Fibroblast of peridontal ligament (primary cell): Measurements from ENCODE around the gene VMAC.
"Not testable (repeated sequence)": the region's sequence is repeated elsewhere in the genome, so short reads cannot be mapped to it uniquely, and the experiment has no call there.

ENCODE experiments used
- DNase-seq: peaks from one replicate; pipeline ENCODE4 v3.0.0-alpha.2; 2010; ENCODE audit errors: extremely low read depth

Gene VMAC

DNA sequence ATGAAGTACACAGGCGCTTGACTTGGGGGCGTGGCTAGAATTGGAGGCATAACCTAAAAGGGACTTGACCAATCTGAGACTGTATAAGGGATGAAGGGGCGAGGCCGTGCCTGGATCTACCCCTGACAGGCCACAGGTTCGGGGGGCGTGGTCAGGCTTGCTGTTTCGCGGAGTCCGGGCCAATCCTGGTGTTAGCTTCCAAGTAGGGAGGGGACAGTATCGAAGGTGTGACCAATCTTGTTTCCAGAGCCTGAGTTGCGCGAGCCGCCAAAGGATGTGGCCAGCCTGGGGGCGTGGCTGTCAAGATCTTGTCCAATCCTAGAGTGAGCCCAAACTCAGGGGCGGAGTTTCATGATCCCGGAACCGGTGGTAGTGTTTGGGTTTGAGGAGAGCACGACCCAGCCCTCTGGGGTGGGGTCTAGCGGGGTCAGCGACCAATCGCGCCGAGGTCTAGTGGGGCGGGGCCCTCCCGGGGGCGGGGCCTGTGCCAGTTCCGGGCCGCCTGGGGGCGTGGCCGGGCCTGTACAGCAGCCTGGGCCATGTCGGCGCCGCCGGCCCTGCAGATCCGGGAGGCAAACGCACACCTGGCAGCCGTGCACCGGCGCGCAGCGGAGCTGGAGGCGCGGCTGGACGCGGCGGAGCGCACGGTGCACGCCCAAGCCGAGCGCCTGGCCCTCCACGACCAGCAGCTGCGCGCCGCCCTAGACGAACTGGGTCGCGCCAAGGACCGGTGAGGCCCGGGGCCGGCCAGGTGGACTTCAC, at the start of gene VMAC:
Gene VMAC, plus strand, starts transcription at position 521 of the 762 bp plus-strand sequence. Its CDS starts 19 bp downstream, at position 540.
- DNase-seq = peak; percentile 100

- not testable (repeated sequence) for DNase-seq
Measured at GRCh38 chr19:5855151-5855550, 49.5 kb upstream of the VMAC start.

- DNase-seq = no peak
Measured at GRCh38 chr19:5857203-5858081, 47.2 kb upstream of the VMAC start.

- no peak for DNase-seq
Measured at GRCh38 chr19:5863030-5863665, 41.5 kb upstream of the VMAC start.

DNA sequence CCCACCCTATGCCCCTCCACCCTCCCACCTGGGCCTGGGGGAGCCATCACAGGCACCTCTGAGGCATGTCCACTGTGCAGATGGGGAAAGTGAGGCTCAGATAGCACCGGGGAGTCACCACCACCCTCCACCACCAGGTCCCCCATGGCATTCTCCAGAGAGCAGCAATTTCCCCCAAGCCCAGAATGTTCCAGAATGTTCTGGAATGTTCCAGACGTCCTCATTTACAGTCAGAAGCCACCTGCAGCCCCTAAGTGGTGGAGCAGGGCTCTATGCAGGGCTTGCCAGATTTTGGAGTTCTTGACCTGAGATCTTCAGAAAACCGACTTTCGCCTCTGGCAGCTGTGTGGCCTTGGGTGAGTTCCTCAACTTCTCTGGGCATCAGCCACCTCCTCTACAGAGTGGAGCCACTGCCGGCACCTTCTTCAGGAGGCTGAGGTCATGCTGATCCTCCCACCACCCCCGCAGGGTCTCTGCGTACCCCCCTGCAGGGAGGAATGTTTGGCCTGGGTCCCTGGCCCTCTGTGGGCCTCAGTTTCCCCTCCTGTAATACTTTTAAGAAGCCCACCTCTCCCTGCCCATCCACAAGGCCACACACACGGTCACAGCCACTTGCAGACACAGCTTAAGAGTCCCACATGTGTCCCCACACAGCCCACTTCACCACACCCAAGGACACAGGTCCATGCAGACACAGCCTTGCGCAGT, 40.5 kb upstream of the VMAC start:
- DNase-seq = no peak

- no peak for DNase-seq
Measured at GRCh38 chr19:5864725-5865486, 39.8 kb upstream of the VMAC start.

DNA sequence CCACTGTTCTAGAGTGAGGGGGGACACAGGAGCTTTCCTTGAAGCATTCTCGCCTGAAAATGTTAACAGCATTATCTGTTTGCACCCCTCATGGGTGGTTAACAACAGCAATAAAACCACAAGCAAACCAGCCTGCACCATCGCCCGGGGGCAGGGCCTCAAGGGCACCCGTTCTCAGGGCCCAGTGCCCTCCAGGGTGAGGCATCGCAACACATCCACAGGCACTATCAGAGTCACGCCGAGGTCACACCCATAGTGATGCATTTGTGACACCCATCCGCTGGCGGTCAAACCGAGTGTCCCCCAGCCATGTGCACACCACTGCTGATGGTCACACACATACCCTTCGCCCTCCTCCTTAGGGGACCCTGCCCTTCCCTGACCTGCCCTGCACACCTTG, 38.9 kb upstream of the VMAC start:
- no peak for DNase-seq

DNA sequence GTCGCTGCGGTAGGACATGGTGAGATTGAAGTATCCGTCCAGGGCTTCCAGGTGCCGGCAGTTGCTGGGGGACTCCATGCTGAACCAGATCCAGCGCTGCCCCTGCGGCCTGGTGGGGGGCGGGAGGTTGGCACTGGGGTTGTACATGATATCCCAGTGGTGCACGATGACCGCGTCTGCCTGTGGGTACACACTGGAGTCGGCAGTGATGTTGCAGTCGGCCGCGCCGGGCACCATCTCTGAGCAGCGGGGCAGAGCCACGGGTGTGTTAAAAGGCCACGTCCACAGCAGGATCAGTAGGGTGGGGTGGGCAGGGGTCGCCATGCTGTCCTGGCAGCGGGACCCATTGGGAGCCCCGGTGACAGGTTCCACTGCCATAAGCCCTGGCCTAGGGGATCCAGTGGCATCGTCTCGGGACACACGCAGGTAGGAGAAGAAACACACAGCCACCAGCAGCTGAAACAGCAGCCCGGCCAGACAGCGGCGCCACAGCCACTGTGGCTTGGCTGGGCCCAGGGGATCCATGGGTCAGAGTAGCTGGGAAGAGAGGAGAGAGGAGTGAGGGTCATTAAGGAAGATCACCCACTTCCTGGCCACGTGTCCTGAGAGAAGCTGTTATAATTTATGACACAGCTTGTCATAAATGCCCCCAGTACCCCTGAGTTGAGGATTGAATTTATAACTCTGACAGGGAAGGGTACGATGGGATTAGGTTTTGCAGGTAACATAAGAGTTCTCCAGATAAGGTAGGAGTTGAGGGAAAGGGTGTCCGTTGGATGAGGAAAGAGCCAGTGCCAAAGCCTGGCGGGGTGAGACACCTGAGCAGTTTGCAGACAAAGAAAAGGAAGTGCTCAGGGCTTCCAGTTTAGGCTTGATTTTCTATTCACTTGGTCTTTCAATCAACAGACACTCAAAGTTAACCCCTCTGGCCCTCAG, 37.2 kb upstream of the VMAC start:
- DNase-seq = no peak

GRCh38 chr19:5870986-5871394, 33.7 kb upstream of the VMAC start:
- DNase-seq = no peak

GRCh38 chr19:5873617-5874199, 31.0 kb upstream of the VMAC start:
- DNase-seq = no peak

GRCh38 chr19:5874496-5874895, 30.2 kb upstream of the VMAC start:
- DNase-seq = peak; percentile 41

DNA sequence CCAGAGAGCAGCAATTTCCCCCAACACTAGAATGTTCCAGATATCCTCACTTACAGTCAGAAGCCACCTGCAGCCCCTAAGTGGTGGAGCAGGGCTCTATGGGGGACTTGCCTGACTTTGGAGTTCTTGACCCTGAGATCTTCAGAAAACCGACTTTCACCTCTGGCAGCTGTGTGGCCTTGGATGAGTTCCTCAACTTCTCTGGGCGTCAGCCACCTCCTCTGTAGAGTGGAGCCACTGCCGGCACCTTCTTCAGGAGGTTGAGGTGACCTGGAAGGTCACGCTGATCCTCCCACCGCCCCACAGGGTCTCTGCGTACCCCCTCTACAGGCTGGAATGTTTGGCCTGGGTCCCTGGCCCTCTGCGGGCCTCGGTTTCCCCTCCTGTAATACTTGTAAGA, 27.2 kb upstream of the VMAC start:
- no peak for DNase-seq

DNA sequence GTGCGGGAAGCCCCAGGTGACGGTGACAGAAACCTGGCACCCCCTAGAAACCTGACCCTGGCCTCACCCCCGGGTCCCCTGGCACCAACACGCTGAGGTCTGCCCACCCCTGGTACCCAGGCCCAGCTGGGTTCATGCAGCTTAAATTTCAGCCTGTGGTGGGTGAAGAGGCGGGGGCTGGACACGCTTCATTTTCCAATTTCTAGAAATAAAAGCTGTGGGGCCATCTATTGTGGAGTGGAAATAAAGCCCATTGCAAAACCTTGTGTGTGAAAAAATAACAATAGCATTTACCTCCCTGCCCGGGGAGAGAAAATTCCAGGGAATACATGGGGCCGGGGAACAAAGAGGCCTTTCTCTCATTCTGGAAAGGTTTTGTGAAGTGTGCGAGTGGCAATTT, 26.8 kb upstream of the VMAC start:
- DNase-seq = no peak

DNA sequence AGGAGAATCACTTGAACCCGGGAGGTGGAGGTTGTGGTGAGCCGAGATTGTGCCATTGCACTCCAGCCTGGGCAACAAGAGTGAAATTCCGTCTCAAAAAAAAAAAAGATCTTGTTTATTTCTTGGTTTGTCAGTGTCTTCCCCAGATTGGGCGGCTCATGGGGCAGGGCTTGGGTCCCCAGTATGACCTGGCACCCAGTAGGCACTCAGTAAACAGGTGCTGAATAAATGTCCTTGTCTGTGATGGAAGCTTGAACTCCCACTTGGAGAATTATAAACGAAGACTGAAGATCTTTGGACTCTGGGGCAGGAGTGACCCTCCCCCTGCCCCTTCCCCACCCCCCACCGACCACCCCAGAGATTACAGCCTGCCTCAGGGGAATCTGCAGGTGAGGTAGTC, 24.5 kb upstream of the VMAC start:
- DNase-seq = no peak

GRCh38 chr19:5880604-5881078, 24.0 kb upstream of the VMAC start:
- DNase-seq = peak; percentile 58

DNA sequence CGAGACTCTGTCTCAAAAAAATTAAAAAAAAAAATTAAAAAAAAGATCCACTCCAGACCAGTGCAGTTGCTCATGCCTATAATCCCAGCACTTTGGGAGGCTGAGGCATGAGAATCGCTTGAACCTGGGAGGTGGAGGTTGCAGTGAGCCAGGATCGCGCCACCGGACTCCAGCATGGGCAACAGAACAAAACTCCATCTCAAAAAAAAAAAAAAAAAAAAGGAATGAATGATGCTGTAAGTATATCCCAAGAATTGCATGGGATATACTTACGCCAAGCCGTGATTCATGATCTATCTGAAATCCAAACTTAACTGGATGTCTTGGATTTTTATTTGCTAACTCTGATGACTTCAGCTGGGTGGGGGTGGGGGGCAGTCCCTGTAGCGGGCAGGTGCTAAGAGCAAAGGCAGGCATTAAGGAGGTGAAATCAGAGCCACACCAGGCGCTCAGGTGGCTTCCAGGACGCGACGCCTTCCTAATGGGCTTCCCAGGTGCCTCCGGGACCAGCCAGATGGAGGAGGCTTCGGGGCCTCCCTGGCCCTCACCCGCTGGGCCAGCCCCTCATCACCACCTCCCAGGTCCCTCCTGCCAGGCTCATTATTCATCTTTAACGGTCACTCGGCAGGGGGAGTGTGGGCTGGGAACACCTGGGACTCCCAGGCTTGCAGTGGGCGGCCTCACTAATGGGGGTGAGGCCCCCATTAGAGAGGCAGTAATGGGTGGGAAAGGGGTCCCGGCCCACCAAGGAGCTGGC, 23.0 kb upstream of the VMAC start:
- no peak for DNase-seq

GRCh38 chr19:5882421-5882968, 22.2 kb upstream of the VMAC start:
- DNase-seq = no peak

GRCh38 chr19:5883157-5883873, 21.4 kb upstream of the VMAC start:
- not testable (repeated sequence) for DNase-seq
